OCI-LY7 (cell line): ENCODE measurements around the gene GFER. TPM values are rescaled to one million over a fixed set of nuclear protein-coding genes. Genes with fewer than 3 reads are reported as not detected.

ENCODE experiments used
- BruUV-seq: library from RNA; stranded (reverse); fragments of 400-500 nt; replicated peaks from 2 replicates; lab custom pipeline; 2021; lab: Mats Ljungman, UMichigan
- CTCF ChIA-PET: fragments of 300-600 bp; sonication (Branson Sonifier 250); formaldehyde crosslinking; loops from one replicate; lab custom pipeline; 2022; ENCODE audit warnings: antibody characterized with exemption; ENCODE audit not compliant: unreplicated experiment; lab: Charles Lee
- POLR2A ChIA-PET: fragments of 300-600 bp; sonication (Branson Sonifier 250); formaldehyde crosslinking; loops from one replicate; lab custom pipeline; 2022; ENCODE audit warnings: antibody characterized with exemption; lab: Charles Lee
- DNase-seq: peaks from one replicate; pipeline ENCODE4 v3.0.0-alpha.2; 2015; ENCODE audit warnings: low spot score
- H2AFZ ChIP-seq: fragments of 200-600 bp; sonication (generic), shearing (Covaris generic); 2 replicates; pipeline ENCODE4 v1.6.1; 2014; ENCODE audit warnings: mild to moderate bottlenecking, antibody characterized with exemption, low read length, moderate library complexity
- H3K27ac ChIP-seq: fragments of 200-600 bp; sonication (generic); 2 replicates; pipeline ENCODE4 v1.5.1; 2014; ENCODE audit warnings: mixed run types, low read depth, mild to moderate bottlenecking, moderate library complexity, low read length, inconsistent platforms; ENCODE audit not compliant: poor library complexity, severe bottlenecking
- H3K36me3 ChIP-seq: fragments of 200-600 bp; sonication (generic); 2 replicates; pipeline ENCODE4 v1.6.1; 2014; ENCODE audit warnings: mild to moderate bottlenecking, antibody characterized with exemption, low read length, moderate library complexity, mixed read lengths; ENCODE audit not compliant: insufficient read depth
- H3K4me1 ChIP-seq: fragments of 200-600 bp; sonication (generic); 2 replicates; pipeline ENCODE4 v1.5.1; 2014; ENCODE audit warnings: mild to moderate bottlenecking, low read length; ENCODE audit not compliant: insufficient read depth, poor library complexity, severe bottlenecking
- H3K4me2 ChIP-seq: fragments of 200-600 bp; sonication (generic); 2 replicates; pipeline ENCODE4 v1.6.1; 2014; ENCODE audit warnings: mild to moderate bottlenecking, low read length
- H3K4me3 ChIP-seq: fragments of 200-600 bp; sonication (generic); 2 replicates; pipeline ENCODE4 v1.5.1; 2014; ENCODE audit warnings: mild to moderate bottlenecking, low read depth, low read length; ENCODE audit not compliant: poor library complexity, severe bottlenecking
- H3K79me2 ChIP-seq: fragments of 200-600 bp; sonication (generic); 2 replicates; pipeline ENCODE4 v1.6.1; 2016; ENCODE audit warnings: low read depth, mild to moderate bottlenecking, low read length, moderate library complexity, mixed read lengths; ENCODE audit not compliant: insufficient read depth
- H3K9me2 ChIP-seq: fragments of 200-600 bp; sonication (generic); 2 replicates; pipeline ENCODE4 v1.6.1; 2016; ENCODE audit warnings: mild to moderate bottlenecking, low read length, mixed read lengths; ENCODE audit not compliant: insufficient read depth
- H3K9me3 ChIP-seq: fragments of 200-600 bp; sonication (generic); 2 replicates; pipeline ENCODE4 v1.6.1; 2014; ENCODE audit warnings: mild to moderate bottlenecking, mixed run types, low read length, mixed read lengths
- H4K20me1 ChIP-seq: fragments of 200-600 bp; sonication (generic); 2 replicates; pipeline ENCODE4 v1.6.1; 2014; ENCODE audit warnings: mild to moderate bottlenecking, antibody characterized with exemption, low read length, moderate library complexity, mixed read lengths; ENCODE audit not compliant: insufficient read depth
- EZH2phosphoT487 ChIP-seq: fragments of 200-600 bp; sonication (generic); IDR thresholded peaks from 2 replicates; pipeline ENCODE4 v1.6.1; 2018; ENCODE audit warnings: low read depth, borderline replicate concordance, mild to moderate bottlenecking, mixed run types, antibody characterized with exemption, low read length, moderate library complexity, mixed read lengths
- intact Hi-C: fragments of 100-400 bp; cut with micrococcal nuclease; formaldehyde crosslinking; loops from one replicate; pipeline ENCODE4 v1.10.0; 2022; ENCODE audit not compliant: unreplicated experiment
- total RNA-seq, 2 experiments: library from RNA; depleted of rRNA in 1 of 2; stranded (reverse); fragments of >200 nt in 1 of 2; shearing (Covaris generic) in 1 of 2; gene quantifications; 2 replicates each; pipeline ENCODE4 v1.2.3, GENCODE V29; 2014 to 2022
- TF ChIP-seq, protein P1 (sequence below): fragments of 200-600 bp; sonication (generic); conservative IDR thresholded peaks from 2 replicates; pipeline ENCODE4 v1.5.1; 2014; ENCODE audit warnings: mild to moderate bottlenecking, antibody characterized with exemption, low read length, moderate library complexity, mixed read lengths

GFER gene
- total RNA-seq, 2 experiments from 2014 or later = 32.3 to 40.2 TPM

DNA sequence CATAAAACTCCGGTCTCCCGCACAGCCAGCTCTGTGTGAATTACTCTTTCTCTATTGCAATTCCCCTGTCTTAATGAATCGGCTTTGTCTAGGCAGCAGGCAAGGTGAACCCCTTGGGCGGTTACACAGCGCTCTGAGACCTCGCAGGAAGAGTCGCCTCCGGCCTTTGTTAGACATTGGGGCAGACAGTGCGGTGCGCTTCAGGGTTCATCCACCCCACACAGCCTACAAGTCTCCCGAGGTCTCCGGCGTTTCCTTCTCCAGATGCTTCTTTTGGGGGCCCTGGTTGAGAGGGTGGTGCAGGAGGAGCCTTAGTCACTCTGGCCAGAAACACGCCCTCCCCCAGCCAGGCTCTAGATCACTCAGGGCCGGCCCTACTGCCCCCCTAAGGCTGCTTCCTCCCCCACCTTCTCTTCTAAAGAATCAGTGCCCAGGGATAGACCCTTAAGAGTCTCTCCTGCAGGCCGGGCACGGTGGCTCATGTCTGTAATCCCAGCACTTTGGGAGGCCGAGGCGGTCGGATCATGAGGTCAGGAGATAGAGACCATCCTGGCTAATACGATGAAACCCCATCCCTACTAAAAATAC, 39.3 kb upstream of the GFER start:
- Histone ChIP-seq H3K36me3 (no peaks in the 10 kb centered on the region), H3K4me3 (no peak overlapping the region), H3K9me3 (no peaks in the 10 kb centered on the region), H3K4me2 (no peak overlapping the region), H3K27ac (no peak overlapping the region), H3K9me2 (no peaks in the 10 kb centered on the region), H3K4me1 (peaks cover 18% of the 10 kb centered on the region), H2AFZ (no peak overlapping the region), H3K79me2 (no peaks in the 10 kb centered on the region), H4K20me1 (no peaks in the 10 kb centered on the region)
- POLR2A ChIA-PET = interaction anchor here (1.0 kb wide), 1 partner anchor 20 kb away, joined by 3 read pairs; the partner anchor contains the start of gene RPS2
- intact Hi-C loops = loop anchor here (5.0 kb wide), 1 partner anchor 162 kb away; the partner anchor contains the start of genes NUBP2 and SPSB3
- no TSS peak for BruUV-seq
- CTCF ChIA-PET = interaction anchor here (0.6 kb wide), 1 partner anchor 222 kb away, joined by 6 read pairs; no protein-coding TSS in a partner anchor
- no peak for DNase-seq
- no peak for TF ChIP-seq EZH2phosphoT487
- TF ChIP-seq, protein P1, sequence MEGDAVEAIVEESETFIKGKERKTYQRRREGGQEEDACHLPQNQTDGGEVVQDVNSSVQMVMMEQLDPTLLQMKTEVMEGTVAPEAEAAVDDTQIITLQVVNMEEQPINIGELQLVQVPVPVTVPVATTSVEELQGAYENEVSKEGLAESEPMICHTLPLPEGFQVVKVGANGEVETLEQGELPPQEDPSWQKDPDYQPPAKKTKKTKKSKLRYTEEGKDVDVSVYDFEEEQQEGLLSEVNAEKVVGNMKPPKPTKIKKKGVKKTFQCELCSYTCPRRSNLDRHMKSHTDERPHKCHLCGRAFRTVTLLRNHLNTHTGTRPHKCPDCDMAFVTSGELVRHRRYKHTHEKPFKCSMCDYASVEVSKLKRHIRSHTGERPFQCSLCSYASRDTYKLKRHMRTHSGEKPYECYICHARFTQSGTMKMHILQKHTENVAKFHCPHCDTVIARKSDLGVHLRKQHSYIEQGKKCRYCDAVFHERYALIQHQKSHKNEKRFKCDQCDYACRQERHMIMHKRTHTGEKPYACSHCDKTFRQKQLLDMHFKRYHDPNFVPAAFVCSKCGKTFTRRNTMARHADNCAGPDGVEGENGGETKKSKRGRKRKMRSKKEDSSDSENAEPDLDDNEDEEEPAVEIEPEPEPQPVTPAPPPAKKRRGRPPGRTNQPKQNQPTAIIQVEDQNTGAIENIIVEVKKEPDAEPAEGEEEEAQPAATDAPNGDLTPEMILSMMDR = no peak

GRCh38 chr16:1945559-1946391, 38.2 kb upstream of the GFER start:
- no TSS peak for BruUV-seq
- H2AFZ ChIP-seq = no peak overlapping the region
- ChIA-PET CTCF (interaction anchor here (0.6 kb wide), 1 partner anchor 221 kb away, joined by 6 read pairs; no protein-coding TSS in a partner anchor), POLR2A (no interaction called here)
- H3K9me2 ChIP-seq = no peaks in the 10 kb centered on the region
- no peaks in the 10 kb centered on the region for H3K79me2 ChIP-seq
- H3K4me3 ChIP-seq = no peak overlapping the region
- no peak for DNase-seq
- H3K4me2 ChIP-seq = no peak overlapping the region
- no peaks in the 10 kb centered on the region for H3K9me3 ChIP-seq
- TF ChIP-seq, protein P1 = no peak
- H3K4me1 ChIP-seq = peaks cover 18% of the 10 kb centered on the region
- H3K27ac ChIP-seq = no peak overlapping the region
- H4K20me1 ChIP-seq = no peaks in the 10 kb centered on the region
- no peaks in the 10 kb centered on the region for H3K36me3 ChIP-seq
- intact Hi-C loops = no loop called here
